ENCODE results near the gene EMC8.

GRCh38 chr16:85839681-85840240 lies 40.4 kb upstream of the EMC8 start:
- TF ChIP-seq TARDBP (IDR thresholded peaks at IDR 0.05; ENCODE audit: borderline replicate concordance) (no peak), TAF1 (IDR thresholded peaks at IDR 0.05; ENCODE audit: borderline replicate concordance, low read depth, low read length) (no peak), CTCF (IDR thresholded peaks at IDR 0.05 in 2 of 3, conservative IDR thresholded peaks at IDR 0.05 in 1 of 3; ENCODE audit: control insufficient read depth in 2 of 3, extremely low read depth in 1 of 3, insufficient read depth in 1 of 3, low read depth in 3 of 3, low read length in 3 of 3) (no peak), RAD21 (IDR thresholded peaks at IDR 0.05; ENCODE audit: insufficient read depth, low read depth, low read length) (no peak), KDM1A (IDR thresholded peaks at IDR 0.05; ENCODE audit: borderline replicate concordance) (no peak), EP300 (IDR thresholded peaks at IDR 0.05; ENCODE audit: borderline replicate concordance in 1 of 2, control insufficient read depth in 1 of 2, low read depth in 2 of 2, low read length in 2 of 2) (no peak), POLR2A (IDR thresholded peaks at IDR 0.05; ENCODE audit: low read depth, low read length) (no peak), NRF1 (conservative IDR thresholded peaks at IDR 0.05; ENCODE audit: low read depth, low read length) (no peak), POLR2AphosphoS2 (IDR thresholded peaks at IDR 0.05; ENCODE audit: low read depth, low read length) (no peak), E4F1 (IDR thresholded peaks at IDR 0.05; ENCODE audit: borderline replicate concordance, partially characterized antibody) (no peak), EZH2 (IDR thresholded peaks at IDR 0.05; ENCODE audit: borderline replicate concordance, control insufficient read depth, low read depth, low read length) (no peak), RELB (IDR thresholded peaks at IDR 0.05; ENCODE audit: low read depth) (no peak)

Data from GM12878 (cell line).